ENCODE data around the gene ARHGAP10.

The ARHGAP10 gene

DNA sequence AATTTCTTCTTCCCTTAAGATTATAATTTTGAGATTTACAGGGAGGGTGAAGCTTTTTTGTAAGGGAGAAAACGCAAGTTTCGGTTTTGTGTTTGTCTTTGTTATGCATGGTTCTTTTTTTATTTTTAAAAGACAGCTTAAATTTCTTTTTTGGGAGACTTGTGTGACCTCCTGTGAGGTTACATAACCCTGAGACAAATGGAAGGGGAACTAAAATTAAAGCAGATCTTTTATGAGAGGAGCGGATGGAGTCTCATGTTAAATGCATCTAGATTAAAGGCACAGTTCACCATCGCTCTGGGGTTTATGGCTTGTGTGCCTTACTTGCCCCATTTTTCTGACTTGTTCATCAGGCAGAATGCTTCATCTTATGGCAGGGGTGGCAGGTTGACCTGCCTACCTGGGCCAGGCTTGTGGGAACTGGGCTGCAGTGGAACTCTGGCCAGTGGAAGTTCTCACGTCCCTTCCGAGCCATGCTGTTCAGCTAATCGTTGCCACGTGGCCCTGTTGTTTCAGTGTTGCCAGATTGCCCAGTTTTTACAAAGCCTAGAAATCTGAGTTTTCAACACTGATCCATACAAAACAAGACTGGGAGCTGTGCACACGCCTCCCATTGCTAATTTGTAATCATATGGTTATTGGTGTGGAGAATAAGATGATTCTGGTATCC, 291.8 kb downstream of the ARHGAP10 start:
- Histone ChIP-seq H2BK15ac (ENCODE audit: low read length) (no peak overlapping the region), H3K36me3 (replicated peaks in 1 of 2; ENCODE audit: control insufficient read depth in 2 of 2, insufficient read depth in 2 of 2, low read length in 2 of 2) (no peaks in the 10 kb centered on the region), H2BK120ac (ENCODE audit: low read depth, low read length) (no peak overlapping the region), H3K9ac (ENCODE audit: low read depth, low read length, poor library complexity) (no peak overlapping the region), H2AFZ (ENCODE audit: low read length) (no peak overlapping the region), H2BK12ac (ENCODE audit: low read length) (no peak overlapping the region), H4K8ac (ENCODE audit: low read depth, low read length) (no peak overlapping the region), H3K18ac (ENCODE audit: low read length) (no peak overlapping the region), H2BK5ac (ENCODE audit: low read length) (no peak overlapping the region), H3K14ac (ENCODE audit: low read length) (no peak overlapping the region), H3K27me3 (ENCODE audit: control insufficient read depth in 3 of 3, insufficient read depth in 3 of 3, low read depth in 1 of 3, low read length in 3 of 3) (no peaks in the 10 kb centered on the region), H3K4me1 (ENCODE audit: control insufficient read depth in 2 of 2, insufficient read depth in 1 of 2, low read depth in 1 of 2, low read length in 2 of 2) (no peaks in the 10 kb centered on the region), H3K79me1 (ENCODE audit: low read depth, low read length) (peaks cover 1% of the 10 kb centered on the region), H3K4me3 (ENCODE audit: low read length in 2 of 2) (no peak overlapping the region), H3K23ac (ENCODE audit: low read depth, low read length, poor library complexity) (no peak overlapping the region), H2AK5ac (ENCODE audit: low read depth, low read length) (no peak overlapping the region), H3K27ac (replicated peaks; ENCODE audit: low read length) (no peak overlapping the region), H3K4me2 (ENCODE audit: insufficient read depth, low read length, poor library complexity, severe bottlenecking) (no peak overlapping the region), H4K91ac (ENCODE audit: low read depth, low read length, poor library complexity) (no peak overlapping the region), H3K4ac (ENCODE audit: low read length) (no peak overlapping the region), H3K9me3 (replicated peaks in 1 of 2; ENCODE audit: control insufficient read depth in 2 of 2, insufficient read depth in 1 of 2, low read depth in 1 of 2, low read length in 2 of 2) (peaks cover 0 to 3% of the 10 kb centered on the region in 2 donors)
- no CpG with 5 or more reads among the region's 9 CpGs for WGBS, 2 donors (ENCODE audit: extremely low coverage in 2 of 2, insufficient read length in 2 of 2, insufficient replicate concordance in 1 of 2)
- DNase-seq (ENCODE audit: low spot score), result no peak

DNA sequence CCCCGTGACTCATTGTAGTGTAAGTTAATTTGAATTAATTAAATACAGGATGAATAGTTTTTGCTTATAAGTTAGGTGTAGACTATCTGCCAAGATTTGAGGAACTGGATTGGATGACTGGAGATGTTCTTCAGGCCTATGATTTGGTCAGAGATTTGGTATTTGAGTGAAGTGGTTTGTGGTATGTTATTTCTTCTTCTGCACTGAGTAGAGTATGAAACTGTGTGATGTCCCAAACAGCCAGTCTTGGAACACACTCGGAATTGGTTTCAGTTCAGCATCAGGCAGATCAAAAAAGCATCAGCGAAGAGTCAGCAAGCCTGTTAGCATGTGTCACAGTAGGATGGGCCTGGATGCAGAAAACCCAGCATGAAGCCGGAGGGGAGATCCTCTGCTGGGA, 294.1 kb downstream of the ARHGAP10 start:
- Histone ChIP-seq H2BK5ac (ENCODE audit: low read length) (no peak overlapping the region), H3K9me3 (replicated peaks in 1 of 2; ENCODE audit: control insufficient read depth in 2 of 2, insufficient read depth in 1 of 2, low read depth in 1 of 2, low read length in 2 of 2) (peaks cover 0 to 8% of the 10 kb centered on the region in 2 donors), H2BK12ac (ENCODE audit: low read length) (no peak overlapping the region), H3K27me3 (ENCODE audit: control insufficient read depth in 3 of 3, insufficient read depth in 3 of 3, low read depth in 1 of 3, low read length in 3 of 3) (no peaks in the 10 kb centered on the region), H3K27ac (replicated peaks; ENCODE audit: low read length) (no peak overlapping the region), H3K79me1 (ENCODE audit: low read depth, low read length) (peaks cover 1% of the 10 kb centered on the region), H2AK5ac (ENCODE audit: low read depth, low read length) (no peak overlapping the region), H3K4me2 (ENCODE audit: insufficient read depth, low read length, poor library complexity, severe bottlenecking) (no peak overlapping the region), H3K4ac (ENCODE audit: low read length) (no peak overlapping the region), H2BK15ac (ENCODE audit: low read length) (no peak overlapping the region), H2BK120ac (ENCODE audit: low read depth, low read length) (no peak overlapping the region), H3K9ac (ENCODE audit: low read depth, low read length, poor library complexity) (no peak overlapping the region), H3K4me3 (ENCODE audit: low read length in 2 of 2) (no peak overlapping the region), H3K4me1 (ENCODE audit: control insufficient read depth in 2 of 2, insufficient read depth in 1 of 2, low read depth in 1 of 2, low read length in 2 of 2) (peaks cover 0 to 1% of the 10 kb centered on the region in 2 donors), H3K23ac (ENCODE audit: low read depth, low read length, poor library complexity) (no peak overlapping the region), H3K36me3 (replicated peaks in 1 of 2; ENCODE audit: control insufficient read depth in 2 of 2, insufficient read depth in 2 of 2, low read length in 2 of 2) (no peaks in the 10 kb centered on the region), H2AFZ (ENCODE audit: low read length) (no peak overlapping the region), H4K91ac (ENCODE audit: low read depth, low read length, poor library complexity) (no peak overlapping the region), H3K18ac (ENCODE audit: low read length) (no peak overlapping the region), H3K14ac (ENCODE audit: low read length) (no peak overlapping the region), H4K8ac (ENCODE audit: low read depth, low read length) (no peak overlapping the region)
- no peak for DNase-seq (ENCODE audit: low spot score)
- no CpG with 5 or more reads among the region's 4 CpGs for WGBS, 2 donors (ENCODE audit: extremely low coverage in 2 of 2, insufficient read length in 2 of 2, insufficient replicate concordance in 1 of 2)

DNA sequence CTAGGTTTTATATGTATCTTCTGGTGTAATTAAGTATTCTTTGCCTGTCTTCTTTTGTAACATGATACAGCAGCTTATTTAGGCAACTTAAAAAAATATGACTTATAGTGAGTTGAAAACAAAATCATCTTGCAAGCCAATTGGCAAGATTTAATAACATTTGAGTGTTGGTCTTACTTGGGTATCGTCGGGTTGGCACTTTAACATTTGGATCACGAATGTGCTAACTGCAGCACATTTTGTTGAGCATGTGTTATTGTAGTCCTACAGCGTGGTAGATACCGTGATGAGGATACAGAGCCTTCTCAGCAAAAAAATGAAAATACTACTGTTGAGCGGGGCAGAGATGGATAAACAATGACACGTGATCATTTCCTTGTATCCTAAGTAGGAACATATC, 295.3 kb downstream of the ARHGAP10 start:
- Histone ChIP-seq H3K79me1 (ENCODE audit: low read depth, low read length) (peaks cover 1% of the 10 kb centered on the region), H2AFZ (ENCODE audit: low read length) (no peak overlapping the region), H2BK5ac (ENCODE audit: low read length) (no peak overlapping the region), H3K9me3 (replicated peaks in 1 of 2; ENCODE audit: control insufficient read depth in 2 of 2, insufficient read depth in 1 of 2, low read depth in 1 of 2, low read length in 2 of 2) (peaks cover 0 to 8% of the 10 kb centered on the region in 2 donors), H2AK5ac (ENCODE audit: low read depth, low read length) (no peak overlapping the region), H3K18ac (ENCODE audit: low read length) (no peak overlapping the region), H3K23ac (ENCODE audit: low read depth, low read length, poor library complexity) (no peak overlapping the region), H3K36me3 (replicated peaks in 1 of 2; ENCODE audit: control insufficient read depth in 2 of 2, insufficient read depth in 2 of 2, low read length in 2 of 2) (no peaks in the 10 kb centered on the region), H2BK15ac (ENCODE audit: low read length) (no peak overlapping the region), H3K27ac (replicated peaks; ENCODE audit: low read length) (no peak overlapping the region), H4K8ac (ENCODE audit: low read depth, low read length) (no peak overlapping the region), H3K4me2 (ENCODE audit: insufficient read depth, low read length, poor library complexity, severe bottlenecking) (no peak overlapping the region), H3K4me3 (ENCODE audit: low read length in 2 of 2) (no peak overlapping the region), H3K4me1 (ENCODE audit: control insufficient read depth in 2 of 2, insufficient read depth in 1 of 2, low read depth in 1 of 2, low read length in 2 of 2) (peaks cover 0 to 1% of the 10 kb centered on the region in 2 donors), H2BK12ac (ENCODE audit: low read length) (no peak overlapping the region), H2BK120ac (ENCODE audit: low read depth, low read length) (no peak overlapping the region), H4K91ac (ENCODE audit: low read depth, low read length, poor library complexity) (no peak overlapping the region), H3K9ac (ENCODE audit: low read depth, low read length, poor library complexity) (no peak overlapping the region), H3K4ac (ENCODE audit: low read length) (no peak overlapping the region), H3K27me3 (ENCODE audit: control insufficient read depth in 3 of 3, insufficient read depth in 3 of 3, low read depth in 1 of 3, low read length in 3 of 3) (no peaks in the 10 kb centered on the region), H3K14ac (ENCODE audit: low read length) (no peak overlapping the region)
- WGBS, 2 donors (ENCODE audit: extremely low coverage in 2 of 2, insufficient read length in 2 of 2, insufficient replicate concordance in 1 of 2), result no CpG with 5 or more reads among the region's 7 CpGs
- DNase-seq (ENCODE audit: low spot score), result no peak

GRCh38 chr4:148029781-148030180, 297.9 kb downstream of the ARHGAP10 start:
- Histone ChIP-seq H3K4ac (ENCODE audit: low read length) (no peak overlapping the region), H3K9ac (ENCODE audit: low read depth, low read length, poor library complexity) (no peak overlapping the region), H3K79me1 (ENCODE audit: low read depth, low read length) (no peaks in the 10 kb centered on the region), H4K91ac (ENCODE audit: low read depth, low read length, poor library complexity) (no peak overlapping the region), H3K14ac (ENCODE audit: low read length) (no peak overlapping the region), H3K4me2 (ENCODE audit: insufficient read depth, low read length, poor library complexity, severe bottlenecking) (no peak overlapping the region), H2BK12ac (ENCODE audit: low read length) (no peak overlapping the region), H3K27me3 (ENCODE audit: control insufficient read depth in 3 of 3, insufficient read depth in 3 of 3, low read depth in 1 of 3, low read length in 3 of 3) (no peaks in the 10 kb centered on the region), H3K18ac (ENCODE audit: low read length) (no peak overlapping the region), H2AK5ac (ENCODE audit: low read depth, low read length) (no peak overlapping the region), H3K4me3 (ENCODE audit: low read length in 2 of 2) (no peak overlapping the region), H3K9me3 (replicated peaks in 1 of 2; ENCODE audit: control insufficient read depth in 2 of 2, insufficient read depth in 1 of 2, low read depth in 1 of 2, low read length in 2 of 2) (peaks cover 0 to 8% of the 10 kb centered on the region in 2 donors), H3K4me1 (ENCODE audit: control insufficient read depth in 2 of 2, insufficient read depth in 1 of 2, low read depth in 1 of 2, low read length in 2 of 2) (peaks cover 0 to 1% of the 10 kb centered on the region in 2 donors), H3K27ac (replicated peaks; ENCODE audit: low read length) (no peak overlapping the region), H3K23ac (ENCODE audit: low read depth, low read length, poor library complexity) (no peak overlapping the region), H2BK5ac (ENCODE audit: low read length) (no peak overlapping the region), H2BK120ac (ENCODE audit: low read depth, low read length) (no peak overlapping the region), H3K36me3 (replicated peaks in 1 of 2; ENCODE audit: control insufficient read depth in 2 of 2, insufficient read depth in 2 of 2, low read length in 2 of 2) (no peaks in the 10 kb centered on the region), H2BK15ac (ENCODE audit: low read length) (no peak overlapping the region), H2AFZ (ENCODE audit: low read length) (no peak overlapping the region), H4K8ac (ENCODE audit: low read depth, low read length) (no peak overlapping the region)
- no peak for DNase-seq (ENCODE audit: low spot score)
- WGBS, 2 donors (ENCODE audit: extremely low coverage in 2 of 2, insufficient read length in 2 of 2, insufficient replicate concordance in 1 of 2), result no CpG with 5 or more reads among the region's 3 CpGs
